ACC112 (cell line): Measurements from ENCODE around the gene FAM20C.
A peak's percentile ranks its signal among the peaks of the same experiment; 100 is the strongest.

Experiments used
- H2AFZ ChIP-seq: fragments of 200-600 bp; sonication (generic); one replicate; pipeline ENCODE4 v1.6.0; 2017; ENCODE audit warnings: antibody characterized with exemption, low read length; ENCODE audit not compliant: unreplicated experiment
- H3K27ac ChIP-seq: fragments of 200-600 bp; sonication (generic); 2 replicates; pipeline ENCODE4 v1.5.1; 2014; ENCODE audit warnings: low read depth, mild to moderate bottlenecking, antibody characterized with exemption, low read length, moderate library complexity
- H3K27me3 ChIP-seq: fragments of 200-600 bp; sonication (generic); 2 replicates; pipeline ENCODE4 v1.6.1; 2014; ENCODE audit warnings: mild to moderate bottlenecking, antibody characterized with exemption, low read length, moderate library complexity, mixed read lengths; ENCODE audit not compliant: insufficient read depth
- H3K36me3 ChIP-seq: fragments of 200-600 bp; sonication (generic); 2 replicates; pipeline ENCODE4 v1.6.1; 2016; ENCODE audit warnings: mild to moderate bottlenecking, antibody characterized with exemption, low read length, moderate library complexity, mixed read lengths; ENCODE audit not compliant: insufficient read depth
- H3K4me1 ChIP-seq: fragments of 200-600 bp; sonication (generic); one replicate; pipeline ENCODE4 v1.6.1; 2016; ENCODE audit warnings: low read length, mixed read lengths; ENCODE audit not compliant: insufficient read depth, unreplicated experiment, control insufficient read depth
- H3K4me3 ChIP-seq: fragments of 200-600 bp; sonication (generic); 2 replicates; pipeline ENCODE4 v1.5.1; 2014; ENCODE audit warnings: mild to moderate bottlenecking, low read depth, low read length
- H3K79me2 ChIP-seq: fragments of 200-600 bp; sonication (generic); one replicate; pipeline ENCODE4 v1.6.0; 2016; ENCODE audit warnings: low read length; ENCODE audit not compliant: control insufficient read depth, unreplicated experiment, insufficient read depth

FAM20C gene

DNA sequence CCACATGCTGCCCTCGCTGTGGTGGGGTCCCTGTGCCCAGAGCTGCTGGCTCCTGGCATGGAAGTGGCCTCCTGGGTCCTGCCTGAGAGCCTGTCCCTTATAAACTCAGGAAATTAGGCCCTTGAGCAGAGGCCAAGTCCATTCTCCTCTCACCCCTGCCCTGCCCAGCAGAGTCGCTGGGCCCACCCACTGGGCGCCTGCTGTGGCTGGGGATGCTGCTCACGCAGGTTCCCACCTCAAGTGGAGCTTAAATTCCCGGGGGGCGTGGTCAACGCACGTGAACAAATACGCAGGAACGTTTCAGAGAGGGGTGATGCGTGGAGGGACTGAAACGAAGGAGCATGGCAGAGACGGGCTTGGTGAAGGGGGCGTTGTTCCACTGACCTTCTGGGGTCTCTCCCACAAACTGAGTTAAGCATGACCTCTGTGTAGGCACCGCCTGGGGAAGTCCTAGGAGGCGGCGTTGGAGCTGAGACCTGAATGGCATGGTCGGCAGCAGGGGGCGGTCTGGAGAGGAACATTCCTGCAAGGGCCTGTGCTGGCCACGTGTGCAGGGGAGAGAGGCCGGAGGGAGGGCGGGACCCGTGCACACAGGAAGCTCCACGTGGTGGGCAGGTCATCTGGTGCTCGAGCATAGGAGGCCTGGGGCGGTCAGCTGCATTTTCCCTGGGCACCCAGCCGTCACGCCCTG lies 27.9 kb downstream of the FAM20C start:
- Histone ChIP-seq H3K4me1 (no peaks in the 10 kb centered on the region), H3K4me3 (no peak overlapping the region), H3K36me3 (no peaks in the 10 kb centered on the region), H3K79me2 (peaks cover 3% of the 10 kb centered on the region), H3K27me3 (no peaks in the 10 kb centered on the region), H2AFZ (no peak overlapping the region), H3K27ac (no peak overlapping the region)

DNA sequence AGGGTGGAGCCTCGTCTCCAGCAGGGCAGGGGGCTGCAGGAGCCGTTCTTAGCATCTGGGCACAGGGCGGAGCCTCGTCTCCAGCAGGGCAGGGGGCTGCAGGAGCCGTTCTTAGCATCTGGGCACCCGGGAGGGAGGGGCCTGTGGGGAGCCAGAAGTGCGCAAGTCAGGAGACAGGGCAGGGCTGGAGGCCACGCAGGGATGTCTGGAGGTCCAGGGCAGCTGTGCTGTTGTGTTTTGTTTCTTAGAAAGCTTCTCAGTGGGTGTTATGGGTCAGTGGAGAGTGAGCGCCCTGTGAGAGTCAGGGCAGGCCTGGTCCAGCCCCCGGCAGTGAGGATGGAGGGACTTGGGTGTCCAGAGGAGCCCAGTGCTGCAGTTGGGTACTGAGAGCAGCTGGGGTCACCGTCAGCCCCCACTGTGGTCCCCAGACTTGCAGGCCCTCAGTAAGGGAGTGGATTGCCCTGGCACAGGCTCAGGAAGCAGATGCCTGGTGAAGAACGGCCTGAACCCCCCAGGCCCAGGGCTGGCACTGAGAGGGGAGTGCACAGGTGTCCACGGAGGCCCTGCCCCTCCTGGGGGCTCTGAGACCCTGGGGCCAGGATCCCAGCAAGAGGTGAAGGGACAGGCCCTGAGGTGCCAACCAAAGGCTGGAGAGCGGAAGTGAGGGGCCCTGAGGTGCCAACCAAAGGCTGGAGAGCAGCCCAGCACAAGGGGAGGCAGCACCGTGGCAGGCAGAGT lies 29.8 kb downstream of the FAM20C start:
- H3K27me3 ChIP-seq: no peaks in the 10 kb centered on the region
- H3K4me3 ChIP-seq: no peak overlapping the region
- H3K79me2 ChIP-seq: peaks cover 2% of the 10 kb centered on the region
- no peak overlapping the region for H3K27ac ChIP-seq
- H3K4me1 ChIP-seq: no peaks in the 10 kb centered on the region
- H2AFZ ChIP-seq: no peak overlapping the region
- no peaks in the 10 kb centered on the region for H3K36me3 ChIP-seq

DNA sequence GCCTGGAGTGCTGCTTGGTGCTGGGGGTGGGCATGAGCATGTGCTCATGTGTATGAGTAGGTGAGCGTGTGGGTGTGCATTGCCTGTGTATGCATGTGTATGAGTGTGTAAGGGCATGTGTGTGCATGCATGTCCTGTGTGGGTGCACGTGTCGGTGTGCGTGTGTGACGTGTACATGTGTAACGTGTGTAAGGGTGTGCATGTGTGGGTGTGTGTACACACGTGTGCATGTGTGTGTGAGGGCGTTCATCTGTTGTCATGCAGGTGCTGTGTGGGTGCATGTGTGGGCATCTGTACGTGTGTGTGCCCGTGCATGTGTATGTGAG lies 30.3 kb downstream of the FAM20C start:
- no peak overlapping the region for H3K4me3 ChIP-seq
- H3K4me1 ChIP-seq: peaks cover 2% of the 10 kb centered on the region
- H3K27me3 ChIP-seq: no peaks in the 10 kb centered on the region
- no peaks in the 10 kb centered on the region for H3K36me3 ChIP-seq
- H3K79me2 ChIP-seq: no peaks in the 10 kb centered on the region
- no peak overlapping the region for H3K27ac ChIP-seq
- no peak overlapping the region for H2AFZ ChIP-seq

DNA sequence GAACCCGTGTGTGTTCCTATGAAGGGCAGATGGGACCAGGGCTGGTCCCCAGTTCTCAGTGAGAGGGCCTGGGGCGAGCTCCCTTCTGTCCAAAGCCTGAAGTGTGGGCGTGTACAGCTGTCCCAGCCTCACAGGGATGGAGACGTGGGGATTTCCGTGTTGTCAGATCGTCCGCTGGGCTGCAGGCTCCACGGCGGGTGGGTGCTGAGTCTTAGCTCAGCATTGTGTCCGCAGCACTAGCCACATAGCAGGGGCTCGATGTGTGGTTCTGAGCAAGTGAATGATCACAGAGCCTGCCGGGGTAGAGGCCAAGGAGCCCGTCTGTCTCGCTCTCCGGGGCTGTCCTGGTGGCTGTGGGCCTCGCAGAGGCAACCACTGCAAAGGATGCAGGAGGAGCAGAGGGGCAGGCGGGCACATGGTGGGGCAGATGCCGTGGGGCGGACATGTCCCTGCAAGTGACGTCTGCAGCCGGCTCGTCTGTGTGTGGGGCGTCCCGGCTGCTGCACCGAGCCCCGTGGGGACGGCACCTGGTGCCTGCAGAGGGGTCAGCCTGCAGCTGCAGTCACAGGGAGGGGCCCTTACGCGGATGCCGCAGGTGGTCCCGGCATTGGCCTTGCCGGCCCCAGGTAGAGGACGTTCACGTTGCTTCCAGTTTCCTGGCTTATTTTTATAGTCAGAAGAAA lies 30.9 kb downstream of the FAM20C start:
- Histone ChIP-seq H2AFZ (no peak overlapping the region), H3K27ac (no peak overlapping the region), H3K27me3 (no peaks in the 10 kb centered on the region), H3K4me3 (no peak overlapping the region), H3K4me1 (peaks cover 8% of the 10 kb centered on the region), H3K79me2 (no peaks in the 10 kb centered on the region), H3K36me3 (no peaks in the 10 kb centered on the region)

DNA sequence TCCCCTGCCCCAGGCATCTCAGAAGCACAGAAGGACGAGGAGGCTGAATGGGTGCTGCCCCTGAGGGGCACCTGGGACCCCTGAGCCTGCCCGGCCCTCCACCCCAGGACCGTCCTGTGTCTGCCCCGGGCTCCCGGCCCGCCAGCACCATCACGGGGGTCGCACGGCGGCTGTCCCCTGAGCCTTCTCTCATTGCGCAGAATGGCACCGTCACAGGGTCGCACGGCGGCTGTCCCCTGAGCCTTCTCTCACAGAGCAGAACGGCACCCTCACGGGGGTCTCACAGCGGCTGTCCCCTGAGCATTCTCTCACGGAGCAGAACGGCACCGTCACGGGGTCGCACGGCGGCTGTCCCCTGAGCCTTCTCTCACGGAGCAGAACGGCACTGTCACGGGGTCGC lies 31.5 kb downstream of the FAM20C start:
- H3K27ac ChIP-seq: no peak overlapping the region
- no peaks in the 10 kb centered on the region for H3K79me2 ChIP-seq
- peaks cover 14% of the 10 kb centered on the region for H3K4me1 ChIP-seq
- H3K4me3 ChIP-seq: no peak overlapping the region
- no peaks in the 10 kb centered on the region for H3K36me3 ChIP-seq
- no peaks in the 10 kb centered on the region for H3K27me3 ChIP-seq
- no peak overlapping the region for H2AFZ ChIP-seq

DNA sequence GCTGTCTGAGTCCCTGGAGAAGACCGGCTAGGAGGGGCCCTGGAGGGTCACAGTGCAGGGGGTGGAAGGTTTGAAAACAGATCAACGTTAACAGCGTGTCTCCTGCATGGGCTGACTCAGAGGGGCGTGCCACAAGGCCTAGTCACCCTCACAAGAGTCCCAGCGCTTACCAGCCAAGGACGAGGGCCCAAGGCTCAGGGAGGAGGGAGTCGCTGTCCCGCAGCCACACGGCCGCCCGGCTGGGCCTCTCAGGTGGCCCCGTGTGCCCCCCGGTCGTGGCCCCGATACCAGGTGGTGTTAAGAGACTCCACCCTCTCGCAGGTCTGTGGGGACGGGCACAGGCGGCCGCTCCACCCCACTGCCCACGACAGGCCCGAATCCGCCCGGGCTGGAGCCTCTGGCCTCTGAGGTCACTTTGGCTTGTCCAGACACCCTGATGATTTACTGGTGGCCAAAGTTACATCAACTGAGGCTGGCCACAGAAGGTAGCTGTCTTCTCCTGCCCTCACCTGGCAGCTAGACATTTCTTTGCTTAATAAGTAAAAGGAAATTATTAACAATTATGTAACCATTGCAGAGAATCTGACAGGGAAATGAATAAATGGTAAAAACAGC lies 34.0 kb downstream of the FAM20C start:
- no peaks in the 10 kb centered on the region for H3K79me2 ChIP-seq
- no peaks in the 10 kb centered on the region for H3K27me3 ChIP-seq
- H3K27ac ChIP-seq: no peak overlapping the region
- no peak overlapping the region for H3K4me3 ChIP-seq
- no peaks in the 10 kb centered on the region; the same call in 1 of the 2 replicates for H3K36me3 ChIP-seq
- H2AFZ ChIP-seq: no peak overlapping the region
- H3K4me1 ChIP-seq: peaks cover 25% of the 10 kb centered on the region

DNA sequence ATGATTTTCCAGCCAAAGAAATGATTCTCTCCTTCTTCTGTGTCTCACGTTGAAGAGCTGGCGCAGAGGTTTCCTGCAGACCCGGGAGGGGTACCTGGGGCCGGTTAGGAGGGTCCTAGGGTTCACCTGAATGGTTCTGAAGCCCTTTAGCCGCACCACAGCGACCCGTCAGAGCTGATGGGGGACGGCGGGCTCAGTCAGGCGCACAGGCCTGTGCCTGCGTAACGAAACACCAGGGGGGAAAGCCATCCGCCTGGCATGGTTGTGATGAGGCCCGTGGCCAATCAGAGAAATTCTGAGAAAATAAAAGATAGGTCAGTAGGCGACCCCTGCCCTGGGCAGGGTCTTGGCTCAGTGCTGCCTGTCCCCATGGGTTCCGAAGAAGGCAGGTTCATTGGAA lies 35.6 kb downstream of the FAM20C start:
- Histone ChIP-seq H2AFZ (no peak overlapping the region), H3K4me1 (peaks cover 32% of the 10 kb centered on the region), H3K27ac (no peak overlapping the region), H3K36me3 (no peaks in the 10 kb centered on the region; the same call in 1 of the 2 replicates), H3K79me2 (no peaks in the 10 kb centered on the region), H3K4me3 (no peak overlapping the region), H3K27me3 (no peaks in the 10 kb centered on the region)

DNA sequence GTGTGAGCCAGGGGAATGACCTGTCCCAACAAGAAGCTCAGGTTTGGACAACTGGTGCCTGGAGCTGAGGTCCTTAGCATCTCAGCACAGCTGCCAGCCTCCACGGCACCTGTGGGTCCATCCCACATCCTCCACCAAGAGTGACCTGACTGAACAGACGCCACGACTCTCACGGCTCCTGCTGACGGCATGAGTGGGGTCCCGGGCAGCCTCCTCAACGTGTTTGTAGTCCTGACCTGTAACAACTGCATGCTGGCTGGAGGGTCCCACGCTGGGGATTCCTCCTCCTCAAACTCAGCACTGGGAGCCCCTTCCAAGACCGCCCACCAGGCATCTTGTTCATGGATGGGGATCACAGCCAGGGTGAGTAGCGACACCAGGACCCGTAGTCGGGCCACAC lies 36.2 kb downstream of the FAM20C start:
- H2AFZ ChIP-seq: no peak overlapping the region
- H3K36me3 ChIP-seq: no peaks in the 10 kb centered on the region; the same call in 1 of the 2 replicates
- peaks cover 32% of the 10 kb centered on the region for H3K4me1 ChIP-seq
- peak overlapping the region; percentile 51 for H3K27ac ChIP-seq
- H3K27me3 ChIP-seq: no peaks in the 10 kb centered on the region
- no peaks in the 10 kb centered on the region for H3K79me2 ChIP-seq
- H3K4me3 ChIP-seq: no peak overlapping the region

DNA sequence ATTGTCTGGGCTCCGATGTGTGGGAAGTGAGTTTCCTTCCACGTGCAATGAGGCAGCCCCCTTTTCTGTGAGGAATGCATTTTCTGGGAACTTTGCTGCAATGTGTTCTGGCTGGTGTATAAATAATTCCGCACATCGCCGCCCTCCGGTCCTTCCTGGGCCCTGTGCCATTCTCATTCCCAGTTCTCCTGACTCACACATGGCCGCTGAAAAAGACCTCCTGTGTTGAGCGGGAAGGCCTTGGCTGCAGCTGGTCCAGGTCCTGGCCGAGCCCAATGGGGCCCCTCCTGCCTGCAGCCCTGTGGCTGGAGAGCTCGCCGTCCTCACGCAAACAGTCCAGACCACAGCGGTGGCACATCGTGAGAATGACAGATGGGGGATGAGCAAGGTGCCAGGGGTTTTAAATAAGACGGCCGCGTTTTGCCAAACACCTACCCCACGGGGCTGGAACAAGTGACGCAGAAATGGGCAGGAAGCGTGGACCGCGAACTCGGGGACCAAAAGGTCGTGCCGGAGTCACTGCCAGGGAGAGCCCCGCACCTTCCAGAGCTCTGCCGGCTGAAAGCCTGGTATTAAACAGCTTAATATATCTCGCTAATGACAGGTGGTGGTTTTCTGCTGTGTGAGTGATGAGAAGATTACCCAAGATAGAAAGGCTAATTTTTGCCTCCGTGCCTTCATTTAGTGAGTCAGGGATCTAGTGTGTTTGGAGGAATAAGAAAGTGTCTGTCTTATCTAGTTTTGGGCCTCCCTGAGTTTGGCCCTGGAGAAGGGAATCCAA lies 37.0 kb downstream of the FAM20C start:
- Histone ChIP-seq H3K4me1 (peaks cover 32% of the 10 kb centered on the region), H3K27me3 (no peaks in the 10 kb centered on the region), H2AFZ (no peak overlapping the region)

DNA sequence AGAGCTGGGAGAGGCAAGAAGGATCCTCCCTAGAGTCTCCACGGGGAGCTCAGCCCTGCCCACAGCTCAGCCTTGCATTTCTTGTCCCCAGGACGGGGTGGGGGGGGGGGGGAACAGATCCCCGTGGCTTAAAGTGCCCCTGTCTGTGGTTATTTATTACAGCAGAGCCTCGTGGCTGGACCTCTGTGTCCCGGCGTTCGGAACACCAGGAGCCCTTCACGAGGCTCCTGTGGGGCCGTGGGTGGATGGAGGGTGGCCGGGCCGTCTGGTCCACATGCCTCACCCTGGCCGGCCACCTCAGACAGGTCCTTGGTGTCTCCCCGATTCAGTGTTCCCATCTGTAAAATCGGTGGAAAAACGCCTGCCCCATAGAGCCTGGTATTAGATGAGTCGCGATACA lies 37.9 kb downstream of the FAM20C start:
- Histone ChIP-seq H3K79me2 (peaks cover 3% of the 10 kb centered on the region), H3K27me3 (no peaks in the 10 kb centered on the region), H3K4me3 (no peak overlapping the region), H3K27ac (no peak overlapping the region), H3K36me3 (peaks cover 2% of the 10 kb centered on the region; the same call in 1 of the 2 replicates), H3K4me1 (peaks cover 32% of the 10 kb centered on the region), H2AFZ (no peak overlapping the region)

More for the DNA sequence above, 37.0 kb downstream of the FAM20C start:
- Histone ChIP-seq H3K27ac (peak overlapping the region; percentile 51), H3K79me2 (peaks cover 3% of the 10 kb centered on the region), H3K36me3 (no peaks in the 10 kb centered on the region; the same call in 1 of the 2 replicates), H3K4me3 (0 out of 2 replicates have a peak overlapping the region, but pooled peaks have one; percentile 26)
